GM23248 (cell line): Measurements from ENCODE around the gene FOXL1.

Source experiments
- EZH2 ChIP-seq: fragments of 200-600 bp; sonication (generic); IDR thresholded peaks from 2 replicates; pipeline ENCODE4 v1.6.1; 2018; ENCODE audit warnings: antibody characterized with exemption, mild to moderate bottlenecking; ENCODE audit not compliant: insufficient read depth, poor library complexity, severe bottlenecking
- EZH2phosphoT487 ChIP-seq: fragments of 200-600 bp; sonication (generic); IDR thresholded peaks from 2 replicates; pipeline ENCODE4 v1.6.1; 2018; ENCODE audit warnings: antibody characterized with exemption, moderate library complexity, mild to moderate bottlenecking, low read depth; ENCODE audit not compliant: insufficient read depth

DNA sequence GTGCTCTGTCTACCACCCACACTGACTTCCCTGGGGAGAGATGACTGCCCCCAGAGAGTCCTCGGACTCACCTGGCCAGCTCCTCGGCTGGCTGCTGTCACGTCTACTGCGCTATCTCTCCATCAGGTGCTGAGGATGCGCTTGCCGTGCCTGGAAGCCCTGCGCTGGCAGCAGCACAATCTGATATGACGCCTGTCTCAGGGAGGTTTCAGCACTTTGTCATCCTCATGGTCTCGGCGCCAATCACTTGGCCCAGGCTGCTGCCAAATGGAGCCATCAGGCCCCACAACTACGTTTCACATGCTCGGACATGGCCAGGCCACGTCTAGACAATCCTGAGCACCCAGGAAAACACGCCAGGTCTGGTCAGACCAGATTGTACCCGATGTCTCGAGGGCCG lies 46.7 kb downstream of the FOXL1 start:
- no peak for TF ChIP-seq EZH2phosphoT487
- no peak for TF ChIP-seq EZH2
